ENCODE results near the gene NFATC1.

NFATC1 gene

DNA sequence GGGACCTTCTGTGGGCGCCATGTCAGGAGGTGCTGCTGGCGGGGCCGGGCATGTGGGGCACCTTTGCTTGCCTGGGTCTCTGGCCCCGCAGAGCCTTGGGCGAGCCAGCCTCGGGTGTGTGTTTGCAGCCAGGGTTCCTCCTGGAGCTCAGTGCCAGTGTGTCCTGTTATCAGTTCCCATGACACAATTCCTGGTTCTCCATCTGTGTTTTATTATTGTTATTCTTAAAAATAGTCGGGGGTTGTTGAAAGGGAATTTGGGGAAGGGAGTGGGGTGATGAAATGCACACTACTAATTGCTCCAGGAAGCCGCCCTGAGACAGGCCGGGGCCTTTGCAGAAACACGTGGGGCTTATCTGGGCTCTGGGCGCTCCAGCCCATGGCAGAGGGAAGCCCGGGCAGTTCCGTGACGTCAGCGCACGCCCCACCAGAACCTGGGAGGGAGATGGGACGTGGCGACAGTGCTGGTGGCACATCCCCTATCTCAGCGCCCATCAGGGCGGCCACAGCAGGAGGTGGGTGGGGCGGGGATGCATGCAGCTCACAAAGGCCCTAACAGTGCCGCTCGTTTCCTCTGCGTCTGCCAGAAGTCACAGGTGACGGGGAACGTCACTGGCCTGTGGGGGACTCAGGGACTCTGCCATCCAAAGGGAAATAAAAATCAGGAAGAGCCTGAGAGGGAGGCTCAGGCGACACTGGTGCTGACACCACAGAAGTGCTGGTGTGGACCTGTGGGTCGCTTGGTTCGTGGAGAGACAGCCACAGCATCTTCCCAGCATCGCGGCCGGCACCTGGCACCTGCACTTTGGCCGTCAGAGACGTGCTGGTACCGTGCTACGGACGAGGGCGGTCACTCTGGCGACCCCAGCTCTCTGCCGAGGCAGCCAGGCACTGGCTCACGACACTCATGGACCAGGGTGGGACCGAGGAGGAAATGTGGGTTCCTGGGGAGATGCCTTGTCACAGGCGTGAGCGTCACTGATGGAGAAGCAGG lies 131.0 kb downstream of the NFATC1 start:
- no peak for DNase-seq

GRCh38 chr18:79527656-79528315 lies 132.1 kb downstream of the NFATC1 start:
- no peak for DNase-seq

DNA sequence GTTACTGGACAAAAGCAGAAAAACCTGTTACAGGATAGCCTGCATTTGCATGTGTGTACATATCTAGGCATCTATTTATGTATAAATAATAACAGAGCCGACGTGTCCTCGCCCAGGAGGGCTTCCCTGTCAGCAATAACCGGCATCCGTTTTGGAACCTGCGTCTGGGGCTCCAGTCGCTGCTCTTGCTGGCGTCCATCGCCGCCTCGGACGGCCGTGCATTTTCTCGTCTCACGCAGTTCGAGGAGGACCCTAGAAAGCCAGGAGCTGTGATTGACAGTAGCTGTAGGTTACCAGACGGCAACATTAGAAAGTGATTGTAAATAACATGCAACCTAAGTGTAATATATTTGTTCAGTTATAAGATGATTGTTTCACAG lies 132.6 kb downstream of the NFATC1 start:
- no peak for DNase-seq

DNA sequence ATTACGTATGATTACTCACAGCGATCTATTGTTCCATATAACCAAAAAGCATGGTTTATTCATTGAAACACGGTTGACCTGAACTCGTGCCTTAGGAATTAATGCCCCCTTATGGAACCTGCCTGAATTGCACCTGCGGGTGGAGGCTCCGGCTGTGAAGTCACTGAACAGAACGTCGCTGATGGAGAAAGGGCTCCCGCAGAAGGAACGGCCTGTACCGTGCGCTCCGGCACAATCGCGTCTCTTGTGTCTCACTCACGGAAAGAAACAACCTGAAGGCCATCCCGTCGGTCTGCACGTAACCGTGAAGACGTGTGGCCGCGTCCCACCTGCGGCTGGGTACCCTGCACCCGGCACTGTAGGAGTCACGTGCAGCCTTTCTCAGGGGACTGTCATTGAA lies 133.1 kb downstream of the NFATC1 start:
- peak; percentile 20 for DNase-seq

- no peak for DNase-seq
Measured at GRCh38 chr18:79529296-79529695, 133.6 kb downstream of the NFATC1 start.

DNA sequence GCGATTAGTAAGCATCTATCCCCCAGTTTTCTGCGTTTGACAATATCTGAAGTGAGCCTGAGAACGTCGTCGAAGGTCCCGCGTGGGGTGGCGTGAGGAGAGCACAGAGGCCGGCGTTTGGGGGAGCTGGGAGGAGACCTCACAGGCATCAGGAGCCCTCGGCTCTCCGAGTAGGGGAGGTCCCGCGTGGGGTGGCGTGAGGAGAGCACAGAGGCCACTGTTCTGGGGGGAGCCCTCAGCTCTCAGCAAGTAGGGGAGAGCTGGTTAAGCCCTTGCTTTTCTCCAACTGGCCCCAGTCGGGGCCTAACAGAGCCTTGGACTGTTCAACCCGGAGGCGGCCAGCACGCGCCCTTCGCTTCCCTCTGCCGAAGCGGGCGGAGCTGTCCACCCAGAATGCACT lies 134.3 kb downstream of the NFATC1 start:
- no peak for DNase-seq

DNA sequence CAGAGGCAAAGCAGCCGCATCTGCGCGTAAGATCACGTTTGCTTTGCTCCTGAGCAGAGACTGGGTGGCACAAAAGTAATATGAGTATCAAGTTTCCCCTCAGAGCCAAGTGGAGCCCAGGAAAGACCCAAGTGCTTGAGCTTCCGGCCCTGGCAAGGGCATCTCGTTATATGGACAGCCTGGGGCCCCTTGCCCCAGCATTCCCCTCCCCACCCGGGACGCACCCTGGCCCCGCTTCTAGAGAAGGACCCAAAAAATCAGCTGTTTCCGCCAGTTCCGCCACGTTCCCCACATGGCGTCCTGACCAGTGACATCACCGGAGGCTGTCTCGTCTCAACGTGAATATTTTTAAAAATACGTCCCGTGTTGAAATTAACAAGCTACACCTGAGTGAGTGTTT lies 135.1 kb downstream of the NFATC1 start:
- no peak for DNase-seq

DNA sequence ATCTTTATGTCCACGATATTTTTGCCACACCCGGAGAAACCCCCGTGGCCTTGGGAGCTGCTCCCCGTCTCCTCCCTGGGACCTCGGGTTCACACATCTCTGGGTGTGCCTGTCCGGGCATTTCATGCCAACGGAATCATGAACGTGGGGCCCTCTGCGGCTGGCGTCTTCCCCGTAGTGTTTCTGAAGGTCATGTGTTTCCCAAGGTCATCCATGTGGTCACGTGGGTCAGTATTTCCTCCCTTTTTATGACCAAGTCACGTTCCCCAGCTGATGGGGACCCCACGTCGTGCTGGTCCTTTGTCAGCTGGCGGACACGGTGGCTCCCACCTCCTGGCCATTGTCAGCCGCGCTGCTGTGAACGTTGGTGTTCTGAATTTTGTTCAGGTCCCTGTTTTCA lies 135.7 kb downstream of the NFATC1 start:
- DNase-seq: no peak

GRCh38 chr18:79531926-79532312 lies 136.2 kb downstream of the NFATC1 start:
- no peak for DNase-seq

DNA sequence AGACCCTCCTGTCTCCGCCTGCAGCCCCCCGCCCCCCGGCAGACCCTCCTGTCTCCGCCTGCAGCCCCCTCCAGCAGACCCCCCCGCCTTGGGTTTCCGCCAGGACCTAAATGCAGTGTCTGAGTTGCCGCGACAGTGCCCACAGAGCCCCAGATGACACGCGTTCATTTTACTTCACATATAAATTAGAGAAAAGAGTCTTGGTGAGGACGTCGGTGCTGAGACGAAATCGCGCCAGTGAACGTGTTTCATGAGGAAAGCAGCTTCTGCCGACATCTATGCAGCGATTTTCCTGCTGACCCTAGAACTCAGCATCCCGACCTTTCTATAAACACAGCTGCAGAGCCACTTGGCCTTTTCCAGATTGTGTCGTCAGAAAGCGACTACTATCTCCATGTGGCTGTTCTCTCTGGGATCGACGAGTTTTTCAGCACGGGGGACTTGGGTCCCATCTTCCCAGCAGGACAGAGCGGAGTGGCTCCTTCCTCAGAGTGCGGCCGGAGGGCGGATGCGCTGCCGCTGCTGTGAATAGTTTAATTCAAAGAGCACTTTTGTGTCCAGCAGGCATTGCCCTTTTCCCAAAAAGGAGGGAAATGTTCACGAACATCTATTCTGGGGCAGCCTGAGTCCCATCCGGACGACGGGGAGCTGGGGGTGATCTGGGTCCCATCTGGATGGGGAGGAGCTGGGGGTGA lies 136.7 kb downstream of the NFATC1 start:
- DNase-seq: no peak

- no peak for DNase-seq
Measured at GRCh38 chr18:79533146-79533545, 137.4 kb downstream of the NFATC1 start.

- DNase-seq: no peak
Measured at GRCh38 chr18:79533591-79533990, 137.9 kb downstream of the NFATC1 start.

DNA sequence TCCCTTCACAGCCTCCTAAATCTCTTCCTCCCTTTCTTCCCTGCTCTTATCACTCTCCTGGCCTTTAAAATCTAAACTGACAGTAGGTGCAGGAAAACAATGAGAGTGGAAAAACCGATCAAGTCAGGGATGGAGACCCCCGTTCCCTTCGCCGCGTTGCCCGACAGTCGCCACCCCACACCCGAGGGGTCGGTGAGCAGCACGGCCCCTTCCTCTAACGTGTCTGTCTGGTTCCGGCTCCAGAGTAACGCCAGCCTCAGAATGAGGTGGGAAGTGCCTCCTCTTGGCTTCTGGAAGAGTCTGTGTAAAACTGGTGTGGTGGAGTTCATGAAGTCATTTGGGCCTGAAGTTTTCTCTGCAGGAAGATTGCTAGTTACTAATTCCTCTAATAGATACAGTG lies 138.6 kb downstream of the NFATC1 start:
- no peak for DNase-seq

DNA sequence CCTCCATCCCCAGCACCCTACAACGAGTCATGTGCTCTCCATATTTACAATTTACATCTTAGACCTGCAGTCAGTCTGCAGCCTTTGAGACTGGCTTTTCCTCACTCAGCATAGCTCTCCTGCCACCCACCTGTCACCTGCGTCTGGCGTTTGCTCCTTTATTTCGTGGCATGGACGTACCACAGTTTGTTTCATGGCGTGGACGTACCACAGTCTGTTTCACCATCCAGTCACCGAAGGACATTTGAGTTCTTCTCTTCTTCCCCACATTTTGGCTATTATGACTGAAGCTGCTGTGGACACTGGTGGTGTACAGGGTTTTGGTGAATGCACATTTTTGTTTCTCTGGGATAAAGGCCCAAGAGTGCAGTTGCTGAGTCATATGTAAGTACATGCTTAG lies 142.0 kb downstream of the NFATC1 start:
- DNase-seq: no peak

DNA sequence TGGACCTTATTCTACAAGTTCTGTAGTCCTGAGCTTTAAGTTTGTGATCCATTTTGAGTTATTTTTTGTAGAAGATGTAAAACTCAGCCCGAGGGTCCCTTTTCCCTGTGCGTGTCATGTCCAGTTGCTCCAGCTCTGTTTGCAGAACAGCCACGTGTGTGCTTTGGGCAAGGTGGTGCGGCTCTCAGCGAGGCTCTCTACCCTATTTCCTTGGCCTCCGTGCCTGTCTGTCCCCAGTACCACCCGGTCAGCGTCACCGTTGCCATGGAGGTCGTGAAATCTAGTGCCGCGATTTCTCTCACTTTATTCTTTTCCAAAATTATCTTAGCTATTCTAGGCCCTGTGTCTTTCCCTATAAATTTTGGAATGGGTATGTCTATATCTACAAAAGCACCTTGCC lies 142.9 kb downstream of the NFATC1 start:
- DNase-seq: no peak

DNA sequence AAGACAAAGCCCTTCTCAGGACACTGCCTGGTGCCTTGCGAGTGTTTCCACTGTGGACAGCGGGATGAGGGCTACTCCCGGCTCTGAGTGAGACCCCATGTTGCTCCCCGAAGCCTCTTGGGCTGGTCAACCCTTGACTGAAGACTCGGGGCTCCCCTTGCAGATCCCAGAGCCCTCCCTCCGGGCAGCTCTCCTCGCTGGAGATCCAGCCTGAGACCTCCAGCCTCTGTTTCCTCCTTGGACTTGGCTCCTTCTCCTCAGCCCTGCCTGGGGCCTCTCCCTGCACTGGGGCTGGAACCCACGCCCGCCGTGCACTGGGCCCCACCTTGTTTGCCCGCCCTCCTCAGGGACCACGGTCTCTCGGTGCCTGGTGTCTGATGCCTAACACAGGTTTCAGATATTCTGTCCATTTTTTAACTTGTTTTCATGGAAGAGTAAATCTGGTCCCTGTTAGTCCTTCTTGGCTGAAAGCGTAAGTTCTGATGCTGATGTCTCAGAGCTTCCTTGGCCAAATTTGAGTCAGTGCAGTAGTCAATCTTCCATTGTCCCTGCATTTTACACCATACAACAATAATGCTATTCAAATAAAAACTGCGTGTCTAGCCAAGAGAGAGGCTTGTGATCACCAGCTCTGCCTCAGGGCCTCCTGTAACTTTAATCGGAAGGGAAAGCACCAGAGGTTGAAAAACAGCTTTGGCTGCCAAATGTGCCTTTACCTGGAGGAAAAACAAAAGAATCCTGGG lies 144.6 kb downstream of the NFATC1 start:
- no peak for DNase-seq

- no peak for DNase-seq
Measured at GRCh38 chr18:79540904-79541282, 145.2 kb downstream of the NFATC1 start.

DNA sequence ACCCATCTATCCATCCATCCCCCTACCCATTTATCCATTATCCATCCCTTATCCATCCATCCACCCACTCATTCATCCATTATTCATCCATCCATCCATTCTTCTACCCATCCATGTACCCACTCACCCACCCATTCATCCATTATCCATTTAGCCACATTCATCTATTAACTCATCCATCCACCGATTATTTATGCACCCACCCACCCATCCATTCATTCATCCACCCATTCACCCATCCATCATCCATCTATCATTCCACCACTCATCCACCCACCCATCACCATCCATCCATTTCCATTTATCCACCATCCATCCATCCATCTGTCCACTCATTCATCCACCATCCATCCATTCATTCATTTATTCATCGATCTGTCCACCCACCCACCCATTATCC lies 146.5 kb downstream of the NFATC1 start:
- no peak for DNase-seq

GRCh38 chr18:79542876-79543750 lies 147.4 kb downstream of the NFATC1 start:
- DNase-seq: no peak

DNA sequence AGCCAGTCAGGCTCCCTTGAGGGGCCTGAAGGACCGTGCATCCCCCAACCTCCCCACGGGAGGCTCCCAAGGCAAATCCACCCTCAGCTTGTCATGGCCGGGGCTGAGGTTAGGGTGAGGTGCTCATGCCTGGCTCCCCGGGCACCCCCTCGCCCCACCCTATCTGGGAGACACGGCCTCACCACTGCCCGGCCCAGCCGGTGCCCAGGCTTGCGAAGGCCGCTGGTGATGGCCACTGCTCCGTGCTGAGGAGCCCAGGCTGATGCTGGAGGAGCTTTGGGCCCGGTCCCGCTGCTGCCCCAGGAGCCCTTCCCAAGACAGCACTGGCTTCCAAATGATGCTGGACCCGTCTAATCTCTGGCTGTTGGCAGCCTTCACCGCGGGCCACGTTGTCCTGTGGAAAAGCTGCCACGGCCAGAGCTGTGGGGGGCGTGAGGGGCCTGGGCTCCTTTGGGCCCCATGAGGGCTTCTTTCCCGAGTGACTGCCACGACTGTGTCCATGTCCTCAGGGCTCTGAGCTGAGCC lies 148.2 kb downstream of the NFATC1 start:
- DNase-seq: no peak

- no peak for DNase-seq
Measured at GRCh38 chr18:79544386-79544963, 148.7 kb downstream of the NFATC1 start.
